DOHH2 (cell line): ENCODE data around the gene CD200R1L.

ENCODE experiments used
- CTCF ChIP-seq: fragments of 200-600 bp; sonication (generic); IDR thresholded peaks from one replicate; pipeline ENCODE4 v1.5.1; 2014; ENCODE audit warnings: antibody characterized with exemption, mild to moderate bottlenecking, low read depth, low read length; ENCODE audit not compliant: poor library complexity, severe bottlenecking
- EZH2phosphoT487 ChIP-seq: fragments of 200-600 bp; sonication (generic); IDR thresholded peaks from 2 replicates; pipeline ENCODE4 v1.6.1; 2017; ENCODE audit warnings: borderline replicate concordance, mild to moderate bottlenecking, antibody characterized with exemption, low read length, moderate library complexity, mixed read lengths

- no peak for TF ChIP-seq CTCF
- no peak for TF ChIP-seq EZH2phosphoT487
Observed at GRCh38 chr3:112778353-112778948, 68.2 kb downstream of the CD200R1L start.
